Caki2 (cell line): Measurements from ENCODE around the gene DSTYK. TPM values are rescaled to one million over a fixed set of nuclear protein-coding genes. Genes with fewer than 3 reads are reported as not detected.

Source experiments
- DNase-seq: peaks from one replicate; pipeline ENCODE4 v3.0.0-alpha.2; 2015; ENCODE audit warnings: low read depth
- in situ Hi-C: cut with HindIII; loops from 2 replicates; pipeline ENCODE4 v1.10.0; 2016; ENCODE audit warnings: low sequenced_read_pairs, low pct_unique_long_range_greater_than_20kb, mixed read lengths
- total RNA-seq: library from RNA; depleted of rRNA; stranded (reverse); fragments of >200 nt; shearing (Covaris generic); gene quantifications from 2 replicates; pipeline ENCODE4 v1.2.3, GENCODE V29; 2014; ENCODE audit warnings: low replicate concordance; rRNA removed

DSTYK gene
- total RNA-seq, 1 experiment from 2014 or later, result 7.2 TPM

DNA sequence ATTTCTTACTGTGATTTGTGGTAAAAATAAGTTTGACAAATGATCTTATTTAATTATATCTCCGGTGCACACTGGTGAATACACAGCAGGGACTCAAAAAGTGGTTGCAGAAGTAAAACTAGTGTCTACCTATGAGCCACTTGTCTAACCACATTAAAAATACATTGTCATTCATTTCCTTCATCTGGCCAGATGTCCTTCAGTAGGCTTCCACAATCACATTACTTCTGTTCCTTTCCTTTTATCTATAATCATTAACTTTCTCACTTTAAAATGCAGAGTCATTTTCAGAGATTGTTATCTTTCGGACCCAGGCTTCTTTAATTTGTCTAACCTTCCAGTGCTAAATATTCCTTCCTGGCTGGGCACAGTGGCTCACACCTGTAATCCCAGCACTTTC is 92.8 kb downstream of the DSTYK start:
- DNase-seq, result peak; percentile 69

DNA sequence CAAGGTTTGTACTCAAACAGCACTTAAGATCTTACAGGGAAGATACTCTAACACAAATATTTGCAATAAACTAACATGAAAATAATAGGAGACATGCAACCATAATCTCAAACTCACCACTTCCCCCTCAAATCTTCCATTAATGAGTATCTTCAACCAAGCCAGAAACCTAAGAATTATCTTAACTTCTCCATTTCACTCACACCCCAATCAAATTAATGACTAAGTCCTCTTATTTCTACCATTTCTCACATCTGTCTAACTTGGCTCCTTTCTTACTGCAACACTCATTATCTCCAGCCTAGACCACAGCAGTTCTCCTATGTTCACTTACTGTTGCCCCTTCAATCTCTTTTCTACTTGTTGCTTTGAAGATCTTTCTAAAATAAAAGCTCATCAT is 100.1 kb downstream of the DSTYK start:
- in situ Hi-C loops, result no loop called here
- DNase-seq, result no peak

More for the DNA sequence above, 92.8 kb downstream of the DSTYK start:
- in situ Hi-C loops, result no loop called here

GRCh38 chr1:205109711-205110110 is 101.8 kb downstream of the DSTYK start:
- in situ Hi-C loops, result no loop called here
- DNase-seq, result no peak

- DNase-seq, result no peak
- in situ Hi-C loops, result no loop called here
Measured at GRCh38 chr1:205109269-205109668, 102.2 kb downstream of the DSTYK start.

DNA sequence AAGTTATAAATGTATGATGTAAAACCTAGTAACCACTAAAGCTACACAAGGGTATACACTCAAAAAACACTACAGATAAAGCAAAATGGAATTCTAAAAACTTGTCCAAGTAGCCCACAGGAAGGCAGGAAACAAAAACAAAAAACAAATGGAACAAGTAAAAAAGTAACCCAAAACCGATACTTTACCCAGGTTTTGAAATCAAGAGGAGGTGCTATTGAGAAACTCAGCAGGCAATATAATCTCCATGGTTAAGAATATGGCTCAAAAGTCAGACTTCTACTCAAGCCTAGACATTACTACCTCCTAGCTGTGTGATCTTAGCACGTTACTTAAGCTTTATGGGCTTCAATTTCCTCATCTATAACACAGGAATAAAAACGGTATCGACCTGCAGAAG is 103.0 kb downstream of the DSTYK start:
- no peak for DNase-seq
- in situ Hi-C loops, result no loop called here

GRCh38 chr1:205107327-205107726 is 104.2 kb downstream of the DSTYK start:
- no peak for DNase-seq
- in situ Hi-C loops, result no loop called here

DNA sequence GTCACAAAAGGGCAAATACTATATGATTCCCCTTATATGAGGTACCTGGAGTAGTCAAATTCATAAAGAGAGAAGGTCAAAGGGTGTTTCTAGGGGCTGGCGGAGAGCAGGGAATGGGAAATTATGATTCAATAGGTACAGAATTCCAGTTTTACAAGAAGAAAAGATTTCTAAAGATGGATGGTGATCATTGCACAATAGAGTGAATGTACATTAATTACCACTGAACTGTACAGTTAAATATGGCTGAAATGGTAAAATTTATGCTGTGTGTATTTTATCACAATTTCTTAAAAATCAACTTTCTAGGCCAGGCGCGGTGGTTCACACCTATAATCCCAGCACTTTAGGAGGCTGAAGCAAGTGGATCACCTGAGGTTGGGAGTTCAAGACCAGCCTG is 109.1 kb downstream of the DSTYK start:
- in situ Hi-C loops, result no loop called here
- DNase-seq, result no peak

DNA sequence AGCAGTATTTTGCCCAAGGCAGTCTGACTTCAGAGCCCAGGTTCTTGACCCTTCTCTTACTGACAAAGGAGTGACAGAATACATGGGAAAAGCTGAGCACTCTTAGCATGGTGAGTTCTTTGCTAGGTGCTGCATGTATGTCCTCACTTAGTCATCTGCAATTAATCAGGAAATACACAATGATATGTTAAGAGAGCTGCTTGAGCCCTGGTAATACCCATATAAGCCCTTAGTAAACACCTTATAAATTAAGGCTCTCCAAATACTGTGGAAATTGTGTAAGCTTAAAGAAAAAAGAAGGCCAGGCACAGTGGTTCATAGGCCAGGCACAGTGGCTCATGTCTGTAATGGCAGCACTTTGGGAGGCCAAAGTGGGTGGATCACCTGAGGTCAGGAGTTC is 113.3 kb downstream of the DSTYK start:
- in situ Hi-C loops, result no loop called here
- no peak for DNase-seq

GRCh38 chr1:205095422-205095821 is 116.1 kb downstream of the DSTYK start:
- in situ Hi-C loops, result no loop called here
- no peak for DNase-seq

Other genes with a start within 250 kb of the DSTYK start
- 0.30 TPM in 1 of 2 replicates, not detected in the other for gene CNTN2, start 168.5 kb downstream of the DSTYK start, total RNA-seq
- gene TMEM81, start 127.2 kb downstream of the DSTYK start, total RNA-seq, result 0.67 and 0.91 TPM in 2 replicates
- 30.4 and 31.1 TPM in 2 replicates for gene RBBP5, start 89.7 kb downstream of the DSTYK start, total RNA-seq
- gene TMCC2, start 16.2 kb upstream of the DSTYK start, total RNA-seq, result 7.7 and 9.3 TPM in 2 replicates
- 8.3 and 11.9 TPM in 2 replicates for gene NUAK2, start 110.0 kb upstream of the DSTYK start, total RNA-seq
- gene KLHDC8A, start 145.2 kb upstream of the DSTYK start, total RNA-seq, result not detected in 2 replicates
- gene LEMD1, start 210.4 kb upstream of the DSTYK start, total RNA-seq, result 0.27 TPM in 1 of 2 replicates, not detected in the other
- 0.07 and 0.78 TPM in 2 replicates for gene BLACAT1, start 244.3 kb upstream of the DSTYK start, total RNA-seq